WI38 (cell line): ENCODE measurements around the gene TTBK2.

ENCODE experiments used
- H3K4me3 ChIP-seq: 2 replicates; pipeline ENCODE4 v1.5.1; 2011; ENCODE audit warnings: low read depth, mild to moderate bottlenecking, control low read depth, low read length
- TF ChIP-seq, protein P1 (sequence below): IDR thresholded peaks from 2 replicates; pipeline ENCODE4 v1.5.1; 2012; ENCODE audit warnings: low read depth, mild to moderate bottlenecking, control low read depth, low read length

Gene TTBK2

DNA sequence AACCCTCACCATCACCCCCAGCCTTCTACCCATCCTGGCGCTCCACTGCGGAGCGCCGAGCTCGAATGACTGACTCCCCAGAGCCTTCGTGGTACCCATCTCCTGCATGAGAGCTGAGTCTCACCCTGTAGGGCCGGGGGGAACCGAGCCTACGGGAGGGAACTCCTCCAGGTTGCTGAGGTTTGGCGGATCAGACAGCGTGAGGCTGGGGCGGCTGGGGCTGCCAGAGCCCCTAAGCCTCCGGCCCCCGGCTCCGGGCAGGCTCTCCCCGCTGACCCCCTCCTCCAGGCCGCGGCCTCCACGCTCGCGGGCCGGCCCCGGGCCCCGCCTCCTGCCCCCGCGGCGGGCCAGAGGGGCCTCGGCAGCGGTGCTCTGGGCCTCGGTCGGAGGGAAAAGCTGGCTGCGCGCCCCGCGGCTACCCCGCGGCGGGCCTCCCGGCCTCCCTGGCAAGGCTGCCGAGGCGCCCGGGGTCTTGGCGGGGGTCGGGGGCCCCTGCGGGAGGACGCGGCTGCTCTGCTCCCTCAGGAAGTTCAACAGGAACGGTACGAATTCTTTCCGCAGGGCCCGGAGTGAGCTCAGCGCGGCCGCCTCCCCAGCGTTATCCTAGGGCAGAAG lies 184.3 kb downstream of the TTBK2 start:
- peak overlapping the region; percentile 82 for H3K4me3 ChIP-seq
- TF ChIP-seq, protein P1, sequence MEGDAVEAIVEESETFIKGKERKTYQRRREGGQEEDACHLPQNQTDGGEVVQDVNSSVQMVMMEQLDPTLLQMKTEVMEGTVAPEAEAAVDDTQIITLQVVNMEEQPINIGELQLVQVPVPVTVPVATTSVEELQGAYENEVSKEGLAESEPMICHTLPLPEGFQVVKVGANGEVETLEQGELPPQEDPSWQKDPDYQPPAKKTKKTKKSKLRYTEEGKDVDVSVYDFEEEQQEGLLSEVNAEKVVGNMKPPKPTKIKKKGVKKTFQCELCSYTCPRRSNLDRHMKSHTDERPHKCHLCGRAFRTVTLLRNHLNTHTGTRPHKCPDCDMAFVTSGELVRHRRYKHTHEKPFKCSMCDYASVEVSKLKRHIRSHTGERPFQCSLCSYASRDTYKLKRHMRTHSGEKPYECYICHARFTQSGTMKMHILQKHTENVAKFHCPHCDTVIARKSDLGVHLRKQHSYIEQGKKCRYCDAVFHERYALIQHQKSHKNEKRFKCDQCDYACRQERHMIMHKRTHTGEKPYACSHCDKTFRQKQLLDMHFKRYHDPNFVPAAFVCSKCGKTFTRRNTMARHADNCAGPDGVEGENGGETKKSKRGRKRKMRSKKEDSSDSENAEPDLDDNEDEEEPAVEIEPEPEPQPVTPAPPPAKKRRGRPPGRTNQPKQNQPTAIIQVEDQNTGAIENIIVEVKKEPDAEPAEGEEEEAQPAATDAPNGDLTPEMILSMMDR, result no peak

- H3K4me3 ChIP-seq, result peak overlapping the region; percentile 82
- TF ChIP-seq, protein P1, result no peak
Observed at GRCh38 chr15:42735382-42736165, 185.0 kb downstream of the TTBK2 start.

- TF ChIP-seq, protein P1, result no peak
- no peak overlapping the region for H3K4me3 ChIP-seq
Observed at GRCh38 chr15:42734076-42734672, 186.4 kb downstream of the TTBK2 start.

DNA sequence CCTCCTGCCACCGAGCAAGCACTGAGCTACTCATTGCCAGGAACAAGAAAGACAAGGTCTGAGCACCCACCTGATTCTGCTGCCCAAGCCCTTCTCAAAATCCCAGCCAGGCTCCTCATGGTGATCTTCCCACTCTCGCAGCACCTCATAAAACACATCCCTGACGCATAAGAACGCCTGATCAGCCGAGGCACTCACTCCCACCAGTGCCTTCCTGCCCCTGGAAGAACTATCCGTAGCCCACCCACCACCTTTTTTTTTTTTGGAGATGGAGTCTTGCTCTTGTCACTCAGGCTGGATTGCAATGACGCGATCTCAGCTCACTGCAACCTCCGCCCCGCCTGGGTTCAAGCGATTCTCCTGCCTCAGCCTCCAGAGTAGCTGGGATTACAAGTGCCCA lies 187.6 kb downstream of the TTBK2 start:
- no peak overlapping the region for H3K4me3 ChIP-seq
- TF ChIP-seq, protein P1, result no peak

DNA sequence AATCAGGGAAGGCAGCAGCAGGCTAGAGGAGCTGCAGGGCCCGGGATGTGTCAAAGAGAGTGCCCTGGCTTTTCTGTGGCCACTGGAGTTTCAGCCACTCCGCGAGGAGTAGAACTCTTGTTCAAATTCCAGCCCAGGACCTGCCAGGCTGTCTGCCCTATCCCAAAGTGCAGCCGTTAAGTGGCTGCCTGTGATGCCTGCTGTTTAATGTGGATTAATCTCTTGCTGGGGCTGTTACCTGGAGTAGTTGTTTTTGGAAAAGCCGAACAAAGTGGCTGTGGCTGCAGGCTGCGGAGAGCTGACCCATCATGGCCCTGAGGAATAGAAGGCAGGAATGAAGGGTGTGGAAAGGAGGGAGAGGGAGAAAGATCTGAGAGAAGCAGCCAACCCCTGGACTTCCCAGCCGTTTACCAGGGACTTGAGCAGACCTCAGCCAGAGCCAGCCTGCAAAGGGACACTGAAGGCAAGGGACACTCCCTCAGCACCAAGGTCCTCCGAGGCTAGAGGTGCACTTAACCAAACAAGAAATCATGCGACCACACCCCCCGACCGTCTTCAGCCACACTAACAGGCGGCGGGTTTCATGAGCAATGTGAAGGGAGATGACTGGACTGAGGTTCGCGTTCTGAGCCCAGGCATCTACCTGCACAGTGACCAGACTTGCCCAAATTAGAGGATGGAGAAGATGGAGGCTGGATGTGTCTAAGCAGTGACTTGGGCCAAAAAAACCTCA lies 188.3 kb downstream of the TTBK2 start:
- TF ChIP-seq, protein P1, result no peak
- no peak overlapping the region for H3K4me3 ChIP-seq

- TF ChIP-seq, protein P1, result no peak
Observed at GRCh38 chr15:42731461-42731860, 189.1 kb downstream of the TTBK2 start.

GRCh38 chr15:42730536-42730935 lies 190.0 kb downstream of the TTBK2 start:
- TF ChIP-seq, protein P1, result no peak
- H3K4me3 ChIP-seq, result no peak overlapping the region

More at GRCh38 chr15:42731461-42731860, 189.1 kb downstream of the TTBK2 start:
- no peak overlapping the region for H3K4me3 ChIP-seq
